Effector memory CD8-positive, alpha-beta T cell (primary cell): Measurements from ENCODE around the gene ARFGAP2.
A peak's percentile ranks its signal among the peaks of the same experiment; 100 is the strongest.
"Not testable (repeated sequence)": the region's sequence is repeated elsewhere in the genome, so short reads cannot be mapped to it uniquely, and the experiment has no call there.

Source experiments
- ATAC-seq: fragments of 150-1000 bp; cut with Tn5 transposase; replicated peaks from 2 replicates; pipeline ENCODE4 v1.10.0; 2021; ENCODE audit warnings: mild to moderate bottlenecking, moderate library complexity
- DNase-seq, 3 experiments: peaks; one replicate each; pipeline ENCODE4 v3.0.0; 2021
- H3K27ac Mint-ChIP-seq, 2 donors: one replicate each; pipeline ENCODE4 v1.8.0; 2022; ENCODE audit warnings: mild to moderate bottlenecking in 2 of 2, mixed read lengths in 2 of 2, moderate library complexity in 2 of 2
- H3K27me3 Mint-ChIP-seq, 2 donors: one replicate each; pipeline ENCODE4 v1.8.0; 2022; ENCODE audit warnings: mixed read lengths in 2 of 2
- H3K36me3 Mint-ChIP-seq: one replicate; pipeline ENCODE4 v1.8.0; 2022; ENCODE audit warnings: mild to moderate bottlenecking, moderate library complexity, mixed read lengths; ENCODE audit not compliant: insufficient read depth
- H3K4me1 Mint-ChIP-seq, 2 donors: one replicate each; pipeline ENCODE4 v1.8.0; 2022; ENCODE audit warnings: low read depth in 2 of 2, mixed read lengths in 2 of 2
- H3K4me3 Mint-ChIP-seq, 2 donors: one replicate each; pipeline ENCODE4 v1.8.0; 2022; ENCODE audit warnings: mild to moderate bottlenecking in 2 of 2, mixed read lengths in 2 of 2, moderate library complexity in 2 of 2
- H3K9me3 Mint-ChIP-seq, 2 donors: one replicate each; pipeline ENCODE4 v1.8.0; 2022; ENCODE audit warnings: mixed read lengths in 2 of 2
- total RNA-seq, 9 experiments: gene quantifications; one replicate each; lab custom pipeline; 2026; lab: John Stamatoyannopoulos, UW

Gene ARFGAP2
- total RNA-seq = 122 to 187 (median 159) reads per million in 9 experiments

GRCh38 chr11:47176328-47177228, at the start of gene ARFGAP2:
Gene ARFGAP2 (minus strand): TSS chr11:47176879. CDS start chr11:47176853, 26 bp downstream.
- Mint-ChIP-seq H3K27me3 (no peaks in the 10 kb centered on the region), H3K27ac (peak within 1 kb of the TSS; percentile 95 to 99), H3K4me3 (peak within 1 kb of the TSS; percentile 94 to 98), H3K9me3 (no peaks in the 10 kb centered on the region), H3K36me3 (peaks cover 36% of the 10 kb centered on the region), H3K4me1 (peaks cover 40 to 42% of the 10 kb centered on the region in 2 donors)
- DNase-seq = peak; percentile 94 to 95 (median 94)
- peak; percentile 91 for ATAC-seq

GRCh38 chr11:47225552-47226400, 49.1 kb upstream of the ARFGAP2 start:
- Mint-ChIP-seq H3K9me3 (no peaks in the 10 kb centered on the region), H3K4me1 (peaks cover 3 to 4% of the 10 kb centered on the region in 2 donors), H3K36me3 (peaks cover 48% of the 10 kb centered on the region), H3K27me3 (no peaks in the 10 kb centered on the region), H3K4me3 (peak overlapping the region in 1 of 2 donors; percentile 15), H3K27ac (peak overlapping the region; percentile 74 to 78)
- DNase-seq (no peak), ATAC-seq (peak; percentile 48)

GRCh38 chr11:47222696-47223095, 46.0 kb upstream of the ARFGAP2 start:
- Mint-ChIP-seq H3K27me3 (no peaks in the 10 kb centered on the region), H3K4me3 (no peak overlapping the region), H3K27ac (no peak overlapping the region), H3K4me1 (peaks cover 11 to 19% of the 10 kb centered on the region in 2 donors), H3K36me3 (peaks cover 53% of the 10 kb centered on the region), H3K9me3 (no peaks in the 10 kb centered on the region)
- ATAC-seq (no peak), DNase-seq (no peak)

GRCh38 chr11:47220401-47220821, 43.7 kb upstream of the ARFGAP2 start:
- no peaks in the 10 kb centered on the region for H3K9me3 Mint-ChIP-seq
- H3K4me1 Mint-ChIP-seq = peaks cover 24 to 29% of the 10 kb centered on the region in 2 donors

GRCh38 chr11:47216121-47216798, 39.6 kb upstream of the ARFGAP2 start:
- peaks cover 34 to 45% of the 10 kb centered on the region in 2 donors for H3K4me1 Mint-ChIP-seq

More at GRCh38 chr11:47220401-47220821, 43.7 kb upstream of the ARFGAP2 start:
- H3K27me3 Mint-ChIP-seq = no peaks in the 10 kb centered on the region
- H3K27ac Mint-ChIP-seq = peak overlapping the region in 1 of 2 donors; percentile 9
- DNase-seq (no peak), ATAC-seq (no peak)
- peaks cover 40% of the 10 kb centered on the region for H3K36me3 Mint-ChIP-seq
- no peak overlapping the region for H3K4me3 Mint-ChIP-seq

GRCh38 chr11:47215366-47215910, 38.8 kb upstream of the ARFGAP2 start:
- Mint-ChIP-seq H3K4me1 (peaks cover 34 to 44% of the 10 kb centered on the region in 2 donors), H3K36me3 (peaks cover 29% of the 10 kb centered on the region), H3K9me3 (no peaks in the 10 kb centered on the region), H3K4me3 (peak overlapping the region; percentile 98 to 99), H3K27ac (peak overlapping the region; percentile 96 to 98), H3K27me3 (no peaks in the 10 kb centered on the region)
- DNase-seq (no peak), ATAC-seq (no peak)

More at GRCh38 chr11:47216121-47216798, 39.6 kb upstream of the ARFGAP2 start:
- peak overlapping the region; percentile 96 to 98 for H3K27ac Mint-ChIP-seq
- ATAC-seq (no peak), DNase-seq (peak in 1 of 3 experiments; percentile 10)
- H3K9me3 Mint-ChIP-seq = no peaks in the 10 kb centered on the region
- H3K27me3 Mint-ChIP-seq = no peaks in the 10 kb centered on the region
- H3K4me3 Mint-ChIP-seq = peak overlapping the region; percentile 98 to 99
- H3K36me3 Mint-ChIP-seq = peaks cover 29% of the 10 kb centered on the region

GRCh38 chr11:47213950-47214565, 37.4 kb upstream of the ARFGAP2 start:
- ATAC-seq (peak; percentile 79), DNase-seq (peak; percentile 73 to 78 (median 77))
- peaks cover 34 to 39% of the 10 kb centered on the region in 2 donors for H3K4me1 Mint-ChIP-seq
- H3K27ac Mint-ChIP-seq = peak overlapping the region; percentile 96 to 98
- H3K36me3 Mint-ChIP-seq = peaks cover 20% of the 10 kb centered on the region
- no peaks in the 10 kb centered on the region for H3K27me3 Mint-ChIP-seq
- H3K4me3 Mint-ChIP-seq = peak overlapping the region; percentile 98 to 99
- H3K9me3 Mint-ChIP-seq = no peaks in the 10 kb centered on the region

GRCh38 chr11:47212938-47213337, 36.3 kb upstream of the ARFGAP2 start:
- DNase-seq = no peak
- Mint-ChIP-seq H3K4me3 (no peak overlapping the region), H3K27ac (peak overlapping the region in 1 of 2 donors; percentile 96), H3K4me1 (peaks cover 28 to 32% of the 10 kb centered on the region in 2 donors), H3K36me3 (peaks cover 13% of the 10 kb centered on the region), H3K9me3 (no peaks in the 10 kb centered on the region), H3K27me3 (no peaks in the 10 kb centered on the region)
- ATAC-seq = no peak

- DNase-seq (no peak), ATAC-seq (no peak)
- no peak overlapping the region for H3K4me3 Mint-ChIP-seq
- H3K36me3 Mint-ChIP-seq = no peaks in the 10 kb centered on the region
- H3K27ac Mint-ChIP-seq = no peak overlapping the region
- no peaks in the 10 kb centered on the region for H3K9me3 Mint-ChIP-seq
- H3K27me3 Mint-ChIP-seq = no peaks in the 10 kb centered on the region
- peaks cover 2% of the 10 kb centered on the region in 2 donors for H3K4me1 Mint-ChIP-seq
Observed at GRCh38 chr11:47208628-47209027, 31.9 kb upstream of the ARFGAP2 start.

- not testable (repeated sequence) for H3K27me3 Mint-ChIP-seq, H3K36me3 Mint-ChIP-seq, ATAC-seq, H3K4me1 Mint-ChIP-seq, DNase-seq, H3K4me3 Mint-ChIP-seq, H3K27ac Mint-ChIP-seq, H3K9me3 Mint-ChIP-seq
Observed at GRCh38 chr11:47208008-47208552, 31.4 kb upstream of the ARFGAP2 start.

- Mint-ChIP-seq H3K4me3 (no peak overlapping the region), H3K27ac (no peak overlapping the region), H3K27me3 (no peaks in the 10 kb centered on the region), H3K9me3 (no peaks in the 10 kb centered on the region), H3K4me1 (no peaks in the 10 kb centered on the region), H3K36me3 (no peaks in the 10 kb centered on the region)
- ATAC-seq (no peak), DNase-seq (no peak)
Observed at GRCh38 chr11:47207459-47207858, 30.8 kb upstream of the ARFGAP2 start.

- not testable (repeated sequence) for H3K27me3 Mint-ChIP-seq, H3K27ac Mint-ChIP-seq, H3K36me3 Mint-ChIP-seq, H3K4me3 Mint-ChIP-seq, ATAC-seq, H3K4me1 Mint-ChIP-seq, H3K9me3 Mint-ChIP-seq, DNase-seq
Observed at GRCh38 chr11:47206577-47206976, 29.9 kb upstream of the ARFGAP2 start.
